ENCODE data around the gene SPATA31D4.
"Not testable (repeated sequence)": the region's sequence is repeated elsewhere in the genome, so short reads cannot be mapped to it uniquely, and the experiment has no call there.

SPATA31D4 gene

DNA sequence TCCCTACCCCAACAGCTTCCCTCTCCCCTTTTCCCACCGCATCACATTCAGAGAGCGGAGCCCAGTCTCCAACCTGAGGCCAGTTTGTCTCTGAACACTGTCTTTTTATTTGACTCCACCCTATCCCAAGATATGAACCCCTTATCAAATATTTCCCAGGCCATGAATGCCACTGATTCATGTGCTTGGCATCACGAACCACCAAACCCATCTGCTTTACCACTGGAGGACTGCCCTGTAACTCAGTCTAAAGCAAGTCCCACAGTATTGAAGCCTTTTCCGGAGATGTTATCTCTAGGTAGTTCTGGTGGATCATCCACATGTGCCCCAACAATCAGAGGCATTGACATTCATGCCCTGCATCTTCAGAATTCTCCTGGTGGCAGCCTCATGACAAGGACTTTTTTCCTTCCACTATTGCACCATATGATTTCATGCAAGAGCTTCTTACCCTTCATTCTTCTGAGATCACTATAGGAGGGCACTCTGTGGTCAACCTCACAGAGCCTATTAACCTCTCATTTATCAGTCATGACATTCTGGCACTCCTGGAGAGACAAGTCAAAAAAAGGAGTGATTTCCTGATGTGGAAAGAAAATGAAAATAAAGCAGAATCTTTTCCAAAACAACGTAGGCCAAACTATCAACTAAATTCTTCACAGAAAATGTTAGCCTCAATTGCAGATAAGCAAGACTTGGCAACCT, 12.3 kb upstream of the SPATA31D4 start:
- DNase-seq (ENCODE audit: extremely low read depth, low read depth), result no peak
- TF ChIP-seq CTCF (IDR thresholded peaks at IDR 0.05; ENCODE audit: low read depth, low read length), result no peak

DNA sequence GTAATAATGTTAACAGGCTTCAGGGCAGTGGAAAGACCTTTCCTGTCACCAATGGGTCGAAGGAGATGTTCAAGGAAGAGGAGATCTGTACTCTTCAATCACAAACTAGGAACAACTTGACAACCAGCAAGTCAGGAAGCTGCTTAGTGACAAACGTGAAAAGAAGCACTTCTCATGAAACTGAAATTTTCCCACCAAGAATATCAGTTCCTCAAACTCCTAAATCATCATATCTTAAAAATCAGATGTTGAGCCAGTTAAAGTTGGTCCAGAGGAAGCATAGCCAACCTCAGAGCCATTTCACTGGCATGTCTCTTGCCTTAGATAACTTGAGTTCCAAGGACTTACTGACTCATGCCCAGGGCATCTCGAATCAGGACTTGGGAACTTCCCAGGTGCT, 9.7 kb upstream of the SPATA31D4 start:
- DNase-seq (ENCODE audit: extremely low read depth, low read depth), result not testable (repeated sequence)

DNA sequence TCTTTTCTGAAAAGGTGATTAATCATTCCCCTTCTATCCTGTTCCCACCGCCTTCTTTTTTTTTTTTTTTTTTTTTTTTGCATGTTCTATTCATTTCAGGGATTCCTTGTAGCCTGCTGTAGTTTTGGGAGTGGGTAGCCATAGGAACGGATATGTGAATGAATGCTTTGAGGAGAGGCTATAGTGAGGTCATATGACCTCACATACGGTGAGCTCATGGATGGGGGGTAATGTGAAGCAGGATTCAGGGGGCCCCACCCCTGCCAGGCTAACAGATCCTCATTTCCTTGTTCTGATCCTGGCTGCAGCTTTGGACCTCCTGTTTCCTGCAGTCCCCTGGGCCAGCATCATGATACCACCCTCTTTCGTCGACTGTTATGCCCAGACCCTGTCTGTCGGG, 1.9 kb downstream of the SPATA31D4 start:
- not testable (repeated sequence) for DNase-seq (ENCODE audit: extremely low read depth, low read depth)

DNA sequence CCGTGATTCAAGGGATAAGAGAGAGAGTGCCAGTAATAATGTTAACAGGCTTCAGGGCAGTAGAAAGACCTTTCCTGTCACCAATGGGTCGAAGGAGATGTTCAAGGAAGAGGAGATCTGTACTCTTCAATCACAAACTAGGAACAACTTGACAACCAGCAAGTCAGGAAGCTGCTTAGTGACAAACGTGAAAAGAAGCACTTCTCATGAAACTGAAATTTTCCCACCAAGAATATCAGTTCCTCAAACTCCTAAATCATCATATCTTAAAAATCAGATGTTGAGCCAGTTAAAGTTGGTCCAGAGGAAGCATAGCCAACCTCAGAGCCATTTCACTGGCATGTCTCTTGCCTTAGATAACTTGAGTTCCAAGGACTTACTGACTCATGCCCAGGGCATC, 5.3 kb downstream of the SPATA31D4 start:
- DNase-seq (ENCODE audit: extremely low read depth, low read depth), result not testable (repeated sequence)

DNA sequence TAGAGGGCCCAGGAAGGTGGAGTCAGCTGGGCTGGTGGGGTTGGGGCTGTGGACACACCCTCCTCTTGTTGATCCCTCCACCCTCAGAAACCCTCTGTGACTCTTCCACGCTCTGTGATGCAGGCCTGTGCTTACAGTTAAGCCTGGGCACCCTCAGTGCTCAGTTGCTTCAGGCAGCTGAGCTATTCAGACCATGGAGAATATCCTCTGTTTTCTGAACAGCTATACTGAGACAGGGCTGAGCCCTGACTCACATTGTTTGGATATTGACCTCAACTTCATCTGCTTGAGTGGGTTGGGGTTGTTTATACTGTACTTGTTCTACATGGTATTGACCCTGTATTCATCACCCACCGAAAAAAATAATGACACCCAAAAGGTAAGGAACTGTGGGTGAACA, 15.2 kb downstream of the SPATA31D4 start, which contains the start of gene SPATA31D3:
Gene SPATA31D3 (plus strand): TSS at position 108 of the 400 bp plus-strand sequence. CDS start 86 bp downstream, at position 194.
- not testable (repeated sequence) for DNase-seq (ENCODE audit: extremely low read depth, low read depth)

DNA sequence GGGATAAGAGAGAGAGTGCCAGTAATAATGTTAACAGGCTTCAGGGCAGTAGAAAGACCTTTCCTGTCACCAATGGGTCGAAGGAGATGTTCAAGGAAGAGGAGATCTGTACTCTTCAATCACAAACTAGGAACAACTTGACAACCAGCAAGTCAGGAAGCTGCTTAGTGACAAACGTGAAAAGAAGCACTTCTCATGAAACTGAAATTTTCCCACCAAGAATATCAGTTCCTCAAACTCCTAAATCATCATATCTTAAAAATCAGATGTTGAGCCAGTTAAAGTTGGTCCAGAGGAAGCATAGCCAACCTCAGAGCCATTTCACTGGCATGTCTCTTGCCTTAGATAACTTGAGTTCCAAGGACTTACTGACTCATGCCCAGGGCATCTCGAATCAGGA, 20.4 kb downstream of the SPATA31D4 start:
- not testable (repeated sequence) for DNase-seq (ENCODE audit: extremely low read depth, low read depth)

DNA sequence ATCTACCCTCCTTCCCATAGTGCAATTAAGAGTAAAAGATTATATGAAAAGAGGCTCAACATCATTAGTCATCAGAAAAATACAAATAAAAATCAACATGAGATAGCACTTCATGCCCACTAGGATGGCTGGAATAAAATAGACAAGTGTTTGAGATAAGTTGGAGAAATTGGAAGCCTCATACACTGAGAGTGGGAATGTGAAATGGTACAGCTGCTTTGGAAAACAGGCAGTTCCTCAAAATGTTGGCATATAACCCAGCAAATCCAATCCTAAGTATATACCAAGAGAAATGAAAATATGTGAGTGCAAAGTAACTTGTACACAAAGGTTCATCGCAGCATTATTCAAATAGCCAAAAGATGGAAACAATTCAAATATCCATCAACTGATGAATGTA, 24.9 kb downstream of the SPATA31D4 start:
- TF ChIP-seq CTCF (IDR thresholded peaks at IDR 0.05; ENCODE audit: low read depth, low read length), result no peak
- no peak for DNase-seq (ENCODE audit: extremely low read depth, low read depth)

DNA sequence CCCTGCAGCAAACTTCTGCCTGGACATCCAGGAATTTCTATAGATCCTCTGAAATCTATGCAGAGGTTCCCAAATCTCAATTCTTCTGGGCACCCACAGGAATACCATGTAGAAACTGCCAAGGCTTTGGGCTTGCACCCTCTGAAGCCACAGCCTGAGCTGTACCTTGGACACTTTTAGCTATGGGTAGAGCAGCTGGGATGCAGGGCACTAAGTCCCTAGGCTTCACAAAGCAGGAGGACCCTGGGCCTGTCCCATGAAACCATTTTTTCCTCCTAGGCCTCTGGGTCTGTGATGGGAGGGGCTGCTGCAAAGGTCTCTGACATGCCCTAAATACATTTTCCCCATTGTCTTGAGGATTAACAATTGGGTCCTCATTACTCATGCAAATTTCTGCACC, 27.4 kb downstream of the SPATA31D4 start:
- TF ChIP-seq CTCF (IDR thresholded peaks at IDR 0.05; ENCODE audit: low read depth, low read length), result no peak
- DNase-seq (ENCODE audit: extremely low read depth, low read depth), result no peak

DNA sequence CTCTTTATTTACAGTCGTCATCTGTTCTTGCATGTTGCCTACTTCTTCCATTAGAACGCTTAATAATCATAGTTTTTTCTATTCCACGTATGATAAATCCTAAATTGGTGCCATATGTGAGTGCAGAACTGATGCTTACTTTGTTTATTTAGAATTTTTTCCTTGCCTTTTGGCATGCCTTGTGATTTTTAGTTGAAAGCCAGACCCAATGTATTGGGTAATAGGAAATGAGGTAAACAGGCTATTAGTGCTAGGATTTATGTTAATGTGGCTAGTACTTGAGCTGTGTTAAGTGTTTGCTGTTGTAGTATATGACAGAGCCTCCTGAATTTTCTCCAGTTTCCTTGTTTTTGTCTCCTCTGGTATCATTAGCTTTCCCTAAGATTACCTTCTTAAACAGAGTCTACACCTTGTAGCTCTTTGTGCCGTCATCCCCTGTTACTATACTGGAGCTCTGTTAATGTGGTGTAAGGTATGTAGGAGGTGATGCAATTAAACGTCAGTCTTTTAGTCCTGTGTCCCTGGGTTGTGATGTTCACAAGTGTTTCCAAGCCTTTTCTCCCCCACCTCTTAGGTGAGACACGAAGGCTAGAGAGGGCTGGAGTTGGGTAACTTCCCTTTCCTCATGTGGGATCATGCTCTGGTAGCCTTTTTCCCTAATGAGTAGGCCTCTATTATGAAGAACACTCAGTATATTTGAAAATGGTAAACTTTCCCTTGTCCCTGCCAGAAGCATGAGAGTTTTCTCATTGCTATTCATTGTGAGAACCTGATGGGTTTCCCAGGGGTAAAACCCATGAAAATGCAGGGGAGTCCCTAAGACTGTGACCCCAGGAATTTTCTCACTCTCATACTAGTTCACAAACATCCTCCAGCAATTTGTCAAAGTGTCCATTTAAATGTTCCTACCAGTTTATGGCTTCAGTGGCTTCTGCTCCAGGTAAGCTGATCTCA, 36.3 kb downstream of the SPATA31D4 start:
- TF ChIP-seq CTCF (IDR thresholded peaks at IDR 0.05; ENCODE audit: low read depth, low read length), result no peak
- DNase-seq (ENCODE audit: extremely low read depth, low read depth), result peak; percentile 71

DNA sequence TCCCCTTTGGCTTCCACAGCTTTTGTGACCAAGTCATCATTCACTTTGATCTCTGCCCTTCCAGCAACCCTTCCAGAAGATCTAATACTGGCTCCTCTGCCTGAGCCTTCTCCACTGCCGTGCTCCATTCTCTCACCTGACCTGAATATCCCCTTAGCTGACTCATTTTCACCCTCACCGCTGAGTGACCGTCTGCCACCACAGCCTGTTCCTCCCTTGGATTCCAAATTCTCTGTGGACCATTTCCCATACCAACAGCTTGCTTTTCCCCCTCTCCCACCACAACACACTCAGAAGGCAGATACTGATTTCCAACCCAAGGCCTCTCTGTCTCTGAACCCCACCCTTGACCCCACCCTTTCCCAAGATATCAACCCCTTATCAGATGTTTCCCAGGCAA, 39.8 kb downstream of the SPATA31D4 start:
- DNase-seq (ENCODE audit: extremely low read depth, low read depth), result no peak
- TF ChIP-seq CTCF (IDR thresholded peaks at IDR 0.05; ENCODE audit: low read depth, low read length), result no peak
